HS-27A (cell line): Measurements from ENCODE around the gene TMC1.
"Not testable (repeated sequence)": the region's sequence is repeated elsewhere in the genome, so short reads cannot be mapped to it uniquely, and the experiment has no call there.

ENCODE experiments used
- DNase-seq: peaks from one replicate; pipeline ENCODE4 v3.0.0-alpha.2; 2012; ENCODE audit warnings: low read depth, missing footprints

TMC1 gene

GRCh38 chr9:72763022-72763421 is 241.6 kb downstream of the TMC1 start:
- DNase-seq, result no peak

GRCh38 chr9:72769546-72769945 is 248.1 kb downstream of the TMC1 start:
- no peak for DNase-seq

GRCh38 chr9:72772661-72773060 is 251.3 kb downstream of the TMC1 start:
- no peak for DNase-seq

GRCh38 chr9:72773570-72773969 is 252.2 kb downstream of the TMC1 start:
- no peak for DNase-seq

- no peak for DNase-seq
These were observed 254.2 kb downstream of the TMC1 start for GRCh38 chr9:72775570-72775969.

- no peak for DNase-seq
These were observed 258.2 kb downstream of the TMC1 start for GRCh38 chr9:72779614-72780013.

GRCh38 chr9:72786948-72787347 is 265.5 kb downstream of the TMC1 start:
- no peak for DNase-seq

GRCh38 chr9:72788966-72789735 is 267.7 kb downstream of the TMC1 start:
- no peak for DNase-seq

- no peak for DNase-seq
These were observed 268.5 kb downstream of the TMC1 start for GRCh38 chr9:72789885-72790284.

GRCh38 chr9:72790989-72791388 is 269.6 kb downstream of the TMC1 start:
- DNase-seq, result no peak

GRCh38 chr9:72791436-72791835 is 270.0 kb downstream of the TMC1 start:
- no peak for DNase-seq

GRCh38 chr9:72794946-72795345 is 273.5 kb downstream of the TMC1 start:
- DNase-seq, result no peak

GRCh38 chr9:72800328-72800994 is 279.1 kb downstream of the TMC1 start:
- DNase-seq, result no peak

- no peak for DNase-seq
These were observed 283.8 kb downstream of the TMC1 start for GRCh38 chr9:72805238-72805637.

GRCh38 chr9:72806313-72806809 is 285.0 kb downstream of the TMC1 start:
- DNase-seq, result not testable (repeated sequence)

- DNase-seq, result no peak
These were observed 286.5 kb downstream of the TMC1 start for GRCh38 chr9:72807765-72808445.

- no peak for DNase-seq
These were observed 287.0 kb downstream of the TMC1 start for GRCh38 chr9:72808446-72808768.

GRCh38 chr9:72809586-72809985 is 288.2 kb downstream of the TMC1 start:
- DNase-seq, result no peak

GRCh38 chr9:72812559-72813111 is 291.2 kb downstream of the TMC1 start:
- DNase-seq, result no peak

GRCh38 chr9:72813544-72813943 is 292.1 kb downstream of the TMC1 start:
- DNase-seq, result no peak

- DNase-seq, result no peak
These were observed 292.7 kb downstream of the TMC1 start for GRCh38 chr9:72814083-72814597.

- DNase-seq, result no peak
These were observed 295.3 kb downstream of the TMC1 start for GRCh38 chr9:72816666-72817065.

GRCh38 chr9:72817413-72817812 is 296.0 kb downstream of the TMC1 start:
- no peak for DNase-seq
